ENCODE results near the gene EIF3B.

Gene EIF3B

DNA sequence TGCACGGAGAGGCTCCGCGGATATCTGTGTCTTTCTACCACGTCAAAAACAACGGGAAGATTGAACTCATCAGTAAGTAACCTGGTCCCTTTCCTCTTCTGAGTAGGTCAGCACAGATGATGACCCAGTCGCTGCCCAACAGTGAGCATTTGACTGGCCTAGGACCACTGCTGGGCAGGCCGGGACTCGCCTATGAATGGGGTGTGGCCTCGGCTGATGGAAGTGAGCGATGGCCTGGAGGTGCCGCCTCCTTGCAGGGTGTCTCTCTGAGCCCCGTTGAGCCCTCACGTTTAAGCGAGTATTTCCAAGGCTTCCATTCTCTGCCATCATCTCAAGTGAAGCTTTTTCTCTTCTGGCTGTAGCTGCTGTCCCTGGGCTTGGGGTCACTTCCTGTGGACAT lies 18.1 kb downstream of the EIF3B start:
- TF ChIP-seq FOXP2 (optimal IDR thresholded peaks at IDR 0.05; ENCODE audit: borderline replicate concordance, extremely low read depth, extremely low read length, insufficient read depth) = no peak
- no peak for TF ChIP-seq SIN3A (IDR thresholded peaks at IDR 0.05; ENCODE audit: borderline replicate concordance, insufficient read depth, low read length)
- TF ChIP-seq, protein P1, sequence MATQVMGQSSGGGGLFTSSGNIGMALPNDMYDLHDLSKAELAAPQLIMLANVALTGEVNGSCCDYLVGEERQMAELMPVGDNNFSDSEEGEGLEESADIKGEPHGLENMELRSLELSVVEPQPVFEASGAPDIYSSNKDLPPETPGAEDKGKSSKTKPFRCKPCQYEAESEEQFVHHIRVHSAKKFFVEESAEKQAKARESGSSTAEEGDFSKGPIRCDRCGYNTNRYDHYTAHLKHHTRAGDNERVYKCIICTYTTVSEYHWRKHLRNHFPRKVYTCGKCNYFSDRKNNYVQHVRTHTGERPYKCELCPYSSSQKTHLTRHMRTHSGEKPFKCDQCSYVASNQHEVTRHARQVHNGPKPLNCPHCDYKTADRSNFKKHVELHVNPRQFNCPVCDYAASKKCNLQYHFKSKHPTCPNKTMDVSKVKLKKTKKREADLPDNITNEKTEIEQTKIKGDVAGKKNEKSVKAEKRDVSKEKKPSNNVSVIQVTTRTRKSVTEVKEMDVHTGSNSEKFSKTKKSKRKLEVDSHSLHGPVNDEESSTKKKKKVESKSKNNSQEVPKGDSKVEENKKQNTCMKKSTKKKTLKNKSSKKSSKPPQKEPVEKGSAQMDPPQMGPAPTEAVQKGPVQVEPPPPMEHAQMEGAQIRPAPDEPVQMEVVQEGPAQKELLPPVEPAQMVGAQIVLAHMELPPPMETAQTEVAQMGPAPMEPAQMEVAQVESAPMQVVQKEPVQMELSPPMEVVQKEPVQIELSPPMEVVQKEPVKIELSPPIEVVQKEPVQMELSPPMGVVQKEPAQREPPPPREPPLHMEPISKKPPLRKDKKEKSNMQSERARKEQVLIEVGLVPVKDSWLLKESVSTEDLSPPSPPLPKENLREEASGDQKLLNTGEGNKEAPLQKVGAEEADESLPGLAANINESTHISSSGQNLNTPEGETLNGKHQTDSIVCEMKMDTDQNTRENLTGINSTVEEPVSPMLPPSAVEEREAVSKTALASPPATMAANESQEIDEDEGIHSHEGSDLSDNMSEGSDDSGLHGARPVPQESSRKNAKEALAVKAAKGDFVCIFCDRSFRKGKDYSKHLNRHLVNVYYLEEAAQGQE (IDR thresholded peaks at IDR 0.05; ENCODE audit: insufficient read depth in 1 of 2, low read depth in 2 of 2, low read length in 2 of 2) = no peak
- TF ChIP-seq POLR2AphosphoS5 (IDR thresholded peaks at IDR 0.05; ENCODE audit: low read depth, low read length) = no peak
- no peak for TF ChIP-seq TAF1 (IDR thresholded peaks at IDR 0.05; ENCODE audit: borderline replicate concordance, insufficient read depth, low read length)

GRCh38 chr7:2373124-2373556 lies 18.5 kb downstream of the EIF3B start:
- TF ChIP-seq SIN3A (IDR thresholded peaks at IDR 0.05; ENCODE audit: borderline replicate concordance, insufficient read depth, low read length) (no peak), POLR2AphosphoS5 (IDR thresholded peaks at IDR 0.05; ENCODE audit: low read depth, low read length) (no peak), TAF1 (IDR thresholded peaks at IDR 0.05; ENCODE audit: borderline replicate concordance, insufficient read depth, low read length) (no peak), FOXP2 (optimal IDR thresholded peaks at IDR 0.05; ENCODE audit: borderline replicate concordance, extremely low read depth, extremely low read length, insufficient read depth) (no peak)
- TF ChIP-seq, protein P1 (IDR thresholded peaks at IDR 0.05; ENCODE audit: insufficient read depth in 1 of 2, low read depth in 2 of 2, low read length in 2 of 2) = no peak

DNA sequence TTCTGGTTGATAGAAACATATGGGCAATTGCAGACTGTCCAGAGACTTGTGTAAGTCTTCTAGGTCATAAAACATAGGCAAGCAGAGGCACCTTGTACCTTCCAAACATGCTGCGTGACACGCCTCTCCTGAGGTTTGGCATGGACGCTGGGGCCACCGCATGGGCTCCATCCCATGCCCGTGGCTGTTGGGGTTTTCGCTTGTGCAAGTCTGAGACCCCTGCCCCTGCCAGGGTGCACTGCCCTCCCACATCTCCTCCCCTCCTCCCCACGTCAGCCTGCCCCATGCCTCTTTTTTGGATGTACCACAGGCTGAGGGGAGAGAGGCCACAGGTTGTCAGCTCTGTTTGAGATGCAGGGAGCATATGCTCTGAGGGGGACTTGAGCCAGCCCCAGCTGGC lies 19.0 kb downstream of the EIF3B start:
- TF ChIP-seq SIN3A (IDR thresholded peaks at IDR 0.05; ENCODE audit: borderline replicate concordance, insufficient read depth, low read length) (no peak), TAF1 (IDR thresholded peaks at IDR 0.05; ENCODE audit: borderline replicate concordance, insufficient read depth, low read length) (no peak), POLR2AphosphoS5 (IDR thresholded peaks at IDR 0.05; ENCODE audit: low read depth, low read length) (no peak), FOXP2 (optimal IDR thresholded peaks at IDR 0.05; ENCODE audit: borderline replicate concordance, extremely low read depth, extremely low read length, insufficient read depth) (no peak)
- TF ChIP-seq, protein P1 (IDR thresholded peaks at IDR 0.05; ENCODE audit: insufficient read depth in 1 of 2, low read depth in 2 of 2, low read length in 2 of 2) = no peak

GRCh38 chr7:2374401-2374800 lies 19.8 kb downstream of the EIF3B start:
- TF ChIP-seq, protein P1 (IDR thresholded peaks at IDR 0.05; ENCODE audit: insufficient read depth in 1 of 2, low read depth in 2 of 2, low read length in 2 of 2) = no peak
- no peak for TF ChIP-seq SIN3A (IDR thresholded peaks at IDR 0.05; ENCODE audit: borderline replicate concordance, insufficient read depth, low read length)
- TF ChIP-seq POLR2AphosphoS5 (IDR thresholded peaks at IDR 0.05; ENCODE audit: low read depth, low read length) = no peak
- no peak for TF ChIP-seq FOXP2 (optimal IDR thresholded peaks at IDR 0.05; ENCODE audit: borderline replicate concordance, extremely low read depth, extremely low read length, insufficient read depth)

Measured in PFSK-1 (cell line).